GM18526 (cell line): Measurements from ENCODE around the gene RAPSN.

Experiments used
- POLR2A ChIP-seq: IDR thresholded peaks from 3 replicates; pipeline ENCODE4 v1.6.1; 2011; ENCODE audit not compliant: insufficient read length; ENCODE audit errors: extremely low read depth

RAPSN gene

GRCh38 chr11:47448566-47449427 lies at the start of gene RAPSN:
TSS of gene RAPSN (minus strand) at chr11:47449136. CDS start at chr11:47448964, 172 bp downstream.
- TF ChIP-seq POLR2A, result no peak

DNA sequence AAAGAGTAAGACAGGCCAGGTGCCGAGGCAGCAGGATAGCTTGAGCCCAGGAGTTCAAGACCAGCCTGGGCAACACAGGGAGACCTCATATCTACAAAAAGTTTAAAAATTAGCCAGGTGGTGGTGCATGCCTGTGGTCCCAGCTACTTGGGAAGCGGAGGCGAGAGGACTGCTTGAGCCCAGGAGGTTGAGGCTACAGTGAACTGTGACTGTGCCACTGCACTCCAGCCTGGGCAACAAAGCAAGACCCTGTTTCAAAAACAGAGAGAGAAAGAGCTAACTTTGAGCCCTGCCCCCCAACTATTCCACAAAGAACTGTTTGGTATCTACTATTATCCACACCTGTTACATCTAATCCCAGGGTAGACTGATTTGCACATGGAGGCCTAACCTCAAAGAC lies 49.2 kb upstream of the RAPSN start:
- no peak for TF ChIP-seq POLR2A

GRCh38 chr11:47496808-47497207 lies 47.9 kb upstream of the RAPSN start:
- TF ChIP-seq POLR2A, result no peak

DNA sequence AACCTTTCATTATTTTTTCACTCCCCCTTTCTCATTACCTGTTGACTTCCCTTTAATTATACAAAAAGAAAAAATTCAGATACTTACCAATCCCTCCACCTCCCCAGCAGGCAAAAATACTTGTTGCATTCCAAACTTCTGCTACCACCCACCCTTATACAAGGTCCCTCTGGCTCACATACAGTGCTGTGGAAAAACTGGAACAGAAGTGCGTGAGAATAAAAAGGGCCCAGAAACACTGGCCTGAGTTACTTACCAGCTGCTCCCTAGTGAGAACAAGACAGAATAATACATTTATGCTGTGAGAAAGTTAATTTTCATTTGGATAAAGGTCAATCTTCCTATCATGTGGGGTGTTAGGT lies 46.9 kb upstream of the RAPSN start:
- TF ChIP-seq POLR2A, result no peak

GRCh38 chr11:47495011-47495855 lies 46.3 kb upstream of the RAPSN start:
- TF ChIP-seq POLR2A, result no peak

DNA sequence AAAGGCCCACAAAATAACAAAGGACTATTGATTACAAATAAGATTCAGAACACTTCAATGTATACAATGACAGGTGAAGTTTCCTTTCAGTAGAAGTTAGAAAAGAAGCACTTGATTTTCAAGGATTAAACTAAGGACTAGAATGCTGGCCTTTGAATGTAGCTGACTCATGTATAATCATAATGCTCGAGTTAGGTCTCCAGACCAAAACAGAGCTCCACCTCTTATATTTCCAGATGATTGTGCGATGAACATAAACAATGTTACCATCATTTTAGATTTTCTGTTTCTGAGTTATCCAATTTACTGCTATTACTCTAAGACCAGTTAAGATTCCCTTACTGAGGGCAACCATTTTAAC lies 40.4 kb upstream of the RAPSN start:
- no peak for TF ChIP-seq POLR2A

- TF ChIP-seq POLR2A, result no peak
Measured at GRCh38 chr11:47488674-47489394, 39.9 kb upstream of the RAPSN start.

DNA sequence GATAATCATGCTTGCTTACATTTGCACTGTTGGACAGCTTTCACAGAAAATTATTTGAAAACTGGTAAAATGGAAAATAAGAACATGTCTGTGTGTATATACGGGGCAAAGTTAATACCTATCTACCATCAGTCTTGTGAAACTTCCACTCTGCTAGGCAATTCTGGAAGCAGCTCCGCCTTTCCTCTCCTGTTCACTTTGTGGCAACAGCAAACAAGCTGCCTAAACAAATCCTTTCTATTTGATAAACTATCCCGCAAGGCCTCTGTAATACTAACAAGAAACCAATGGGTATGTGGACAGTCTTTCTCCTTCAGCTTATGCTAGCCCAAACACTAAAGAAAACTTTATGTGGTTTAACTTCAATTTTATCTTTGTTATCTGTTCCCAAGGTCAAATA lies 39.2 kb upstream of the RAPSN start:
- no peak for TF ChIP-seq POLR2A

DNA sequence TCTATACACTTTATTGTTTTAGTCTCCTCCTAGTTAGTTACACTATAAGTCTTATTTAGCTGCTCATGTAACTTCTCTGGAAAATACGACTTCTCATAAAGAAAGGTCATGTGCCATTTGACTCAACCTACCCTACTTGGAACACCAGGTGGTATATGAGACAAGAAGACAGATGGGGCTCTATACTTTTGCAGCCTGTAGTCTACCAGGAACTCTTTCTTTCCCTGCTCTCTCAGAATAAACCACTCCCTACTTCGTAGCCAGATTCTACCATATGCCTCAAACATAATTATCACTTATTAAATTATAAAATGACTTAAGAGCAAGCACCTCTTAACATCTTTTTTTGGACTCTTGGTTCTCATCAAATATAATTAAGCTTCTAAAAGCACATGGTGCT lies 38.5 kb upstream of the RAPSN start:
- no peak for TF ChIP-seq POLR2A

DNA sequence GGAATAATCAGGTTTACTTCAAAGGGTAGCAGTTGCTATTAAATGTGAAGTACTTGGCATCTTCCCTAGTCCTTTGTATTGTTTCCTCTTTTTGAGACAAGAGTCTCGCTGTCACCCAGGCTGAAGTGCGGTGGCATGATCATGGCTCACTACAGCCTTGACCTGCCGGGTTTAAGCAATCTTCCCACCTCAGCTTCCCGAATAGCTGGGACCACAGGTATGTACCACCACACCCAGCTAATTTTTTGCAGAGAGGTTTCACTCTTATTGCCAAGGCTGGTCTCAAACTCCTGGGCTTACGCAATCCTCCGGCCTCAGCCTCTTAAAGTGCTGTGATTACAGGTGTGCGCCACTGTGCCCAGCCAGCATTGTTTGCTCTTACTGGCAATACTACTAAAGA lies 36.2 kb upstream of the RAPSN start:
- no peak for TF ChIP-seq POLR2A

DNA sequence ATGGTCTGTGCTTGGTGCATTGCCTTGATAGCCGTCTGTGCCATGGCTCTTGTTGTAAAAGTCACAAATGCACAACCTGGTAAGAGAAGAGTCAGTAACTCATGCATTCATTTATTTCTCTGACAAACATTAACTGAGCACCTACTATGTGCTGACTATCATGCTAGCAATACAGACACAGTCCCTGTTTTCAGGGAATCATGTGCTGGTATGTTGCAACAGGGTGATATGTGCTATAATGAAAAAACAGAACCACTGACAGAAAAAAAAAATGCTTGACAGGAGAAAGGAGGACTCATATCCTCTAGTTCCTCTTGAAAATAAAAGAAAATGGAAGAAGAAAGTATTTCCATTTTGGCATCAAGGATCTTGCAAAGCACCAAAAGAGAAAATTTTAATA lies 34.5 kb upstream of the RAPSN start:
- TF ChIP-seq POLR2A, result no peak

DNA sequence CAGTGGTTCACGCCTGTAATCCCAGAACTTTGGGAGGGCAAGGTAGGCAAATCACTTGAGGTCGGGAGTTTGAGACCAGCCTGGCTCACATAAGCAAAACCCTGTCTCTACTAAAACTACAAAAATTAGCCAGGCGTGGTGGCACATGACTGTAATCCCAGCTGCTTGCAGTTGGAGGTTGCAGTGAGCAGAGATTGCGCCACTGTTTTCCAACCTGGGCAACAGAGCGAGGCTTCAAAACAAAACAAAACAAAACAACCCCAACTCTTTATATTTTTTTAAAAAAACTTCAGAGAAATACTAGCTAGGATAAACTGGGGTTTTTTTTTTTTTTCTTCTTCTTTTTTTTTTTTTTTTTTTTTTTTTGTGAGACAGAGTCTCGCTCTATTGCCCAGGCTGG lies 31.8 kb upstream of the RAPSN start:
- TF ChIP-seq POLR2A, result no peak

GRCh38 chr11:47478651-47479329 lies 29.9 kb upstream of the RAPSN start:
- TF ChIP-seq POLR2A, result no peak

GRCh38 chr11:47477753-47478152 lies 28.8 kb upstream of the RAPSN start:
- TF ChIP-seq POLR2A, result no peak

GRCh38 chr11:47477323-47477722 lies 28.4 kb upstream of the RAPSN start:
- no peak for TF ChIP-seq POLR2A
